Immature natural killer cell (primary cell): Measurements from ENCODE around the gene ZNF281. TPM values are rescaled to one million over a fixed set of nuclear protein-coding genes. Genes with fewer than 3 reads are reported as not detected.
"Not testable (repeated sequence)": the region's sequence is repeated elsewhere in the genome, so short reads cannot be mapped to it uniquely, and the experiment has no call there.

Experiments used
- DNase-seq, 3 donors: peaks; one replicate each; pipeline ENCODE4 v3.0.0; 2022; ENCODE audit warnings: mixed read lengths in 1 of 3
- H3K27ac Mint-ChIP-seq, 6 donors: one replicate each; pipeline ENCODE4 v1.8.0; 2020; ENCODE audit warnings: mixed read lengths in 6 of 6, mild to moderate bottlenecking in 5 of 6, inconsistent platforms in 4 of 6, moderate library complexity in 3 of 6
- H3K27me3 Mint-ChIP-seq, 3 donors: one replicate each; pipeline ENCODE4 v1.8.0; 2020 to 2021; ENCODE audit warnings: low read depth in 3 of 3, mild to moderate bottlenecking in 3 of 3, mixed read lengths in 3 of 3, moderate library complexity in 3 of 3, inconsistent platforms in 1 of 3
- H3K36me3 Mint-ChIP-seq, 3 donors: one replicate each; pipeline ENCODE4 v1.8.0; 2020; ENCODE audit warnings: mixed read lengths in 3 of 3, inconsistent platforms in 2 of 3, mild to moderate bottlenecking in 2 of 3
- H3K4me1 Mint-ChIP-seq, 2 donors: one replicate each; pipeline ENCODE4 v1.8.0; 2020; ENCODE audit warnings: inconsistent platforms in 2 of 2, mild to moderate bottlenecking in 2 of 2, mixed read lengths in 2 of 2, moderate library complexity in 1 of 2
- H3K4me3 Mint-ChIP-seq, 5 donors: one replicate each; pipeline ENCODE4 v1.8.0; 2020; ENCODE audit warnings: mild to moderate bottlenecking in 5 of 5, mixed read lengths in 5 of 5, inconsistent platforms in 3 of 5, moderate library complexity in 3 of 5
- H3K9me3 Mint-ChIP-seq, 6 donors: one replicate each; pipeline ENCODE4 v1.8.0; 2020; ENCODE audit warnings: mild to moderate bottlenecking in 6 of 6, mixed read lengths in 6 of 6, inconsistent platforms in 4 of 6, moderate library complexity in 3 of 6
- polyA plus RNA-seq, 3 donors: library from polyadenylated mRNA; unstranded; fragments of 300-500 nt; fragmentation: Illumina TruSeq; gene quantifications; one replicate each; pipeline ENCODE4 v1.2.3, GENCODE V29; 2021

Gene ZNF281
- polyA plus RNA-seq, 3 donors from 2014 or later = 15.3 to 33.3 (median 27.3) TPM

GRCh38 chr1:200415789-200416593 lies 6.2 kb upstream of the ZNF281 start:
- no peaks in the 10 kb centered on the region for H3K36me3 Mint-ChIP-seq
- H3K4me1 Mint-ChIP-seq = no peaks in the 10 kb centered on the region
- no peaks in the 10 kb centered on the region for H3K9me3 Mint-ChIP-seq
- H3K27ac Mint-ChIP-seq = no peak overlapping the region
- no peak for DNase-seq
- peaks cover 0 to 10% (median 1%) of the 10 kb centered on the region in 3 donors for H3K27me3 Mint-ChIP-seq
- no peak overlapping the region for H3K4me3 Mint-ChIP-seq

GRCh38 chr1:200415227-200415626 lies 5.4 kb upstream of the ZNF281 start:
- no peak for DNase-seq
- Mint-ChIP-seq H3K4me3 (no peak overlapping the region), H3K9me3 (no peaks in the 10 kb centered on the region), H3K27ac (no peak overlapping the region), H3K4me1 (peaks cover 6 to 7% of the 10 kb centered on the region in 2 donors), H3K36me3 (no peaks in the 10 kb centered on the region), H3K27me3 (peaks cover 0 to 13% (median 2%) of the 10 kb centered on the region in 3 donors)

- Mint-ChIP-seq H3K27me3 (peaks cover 4 to 17% (median 7%) of the 10 kb centered on the region in 3 donors), H3K27ac (no peak overlapping the region), H3K9me3 (no peaks in the 10 kb centered on the region), H3K4me3 (no peak overlapping the region), H3K36me3 (peaks cover 0 to 4% (median 0%) of the 10 kb centered on the region in 3 donors), H3K4me1 (peaks cover 11 to 13% of the 10 kb centered on the region in 2 donors)
- no peak for DNase-seq
These were observed 4.8 kb upstream of the ZNF281 start for GRCh38 chr1:200414657-200415056.

GRCh38 chr1:200413766-200414165 lies 3.9 kb upstream of the ZNF281 start:
- peaks cover 4 to 20% (median 7%) of the 10 kb centered on the region in 3 donors for H3K27me3 Mint-ChIP-seq
- DNase-seq, H3K36me3 Mint-ChIP-seq, H3K27ac Mint-ChIP-seq, H3K9me3 Mint-ChIP-seq, H3K4me3 Mint-ChIP-seq: not testable (repeated sequence)
- H3K4me1 Mint-ChIP-seq = peaks cover 16 to 19% of the 10 kb centered on the region in 2 donors

GRCh38 chr1:200411406-200412257 lies 1.8 kb upstream of the ZNF281 start:
- Mint-ChIP-seq H3K27ac (no peak overlapping the region), H3K4me3 (peak overlapping the region in 2 of 5 donors; percentile 31 to 46), H3K36me3 (peaks cover 8 to 12% (median 10%) of the 10 kb centered on the region in 3 donors), H3K9me3 (peaks cover 0 to 2% (median 0%) of the 10 kb centered on the region in 6 donors), H3K27me3 (peaks cover 4 to 20% (median 6%) of the 10 kb centered on the region in 3 donors), H3K4me1 (peaks cover 35 to 40% of the 10 kb centered on the region in 2 donors)
- DNase-seq = no peak

- Mint-ChIP-seq H3K4me1 (peaks cover 45 to 51% of the 10 kb centered on the region in 2 donors), H3K27me3 (peaks cover 4 to 18% (median 6%) of the 10 kb centered on the region in 3 donors)
These were observed 686 bp upstream of the ZNF281 start for GRCh38 chr1:200410566-200410878.

GRCh38 chr1:200409203-200409760 lies 554 bp downstream of the ZNF281 start:
- Mint-ChIP-seq H3K27me3 (peaks cover 4 to 18% (median 6%) of the 10 kb centered on the region in 3 donors), H3K36me3 (peaks cover 13 to 22% (median 19%) of the 10 kb centered on the region in 3 donors), H3K27ac (peak overlapping the region; percentile 86 to 98 (median 96)), H3K4me1 (peaks cover 48 to 61% of the 10 kb centered on the region in 2 donors), H3K9me3 (peaks cover 0 to 2% (median 0%) of the 10 kb centered on the region in 6 donors), H3K4me3 (peak overlapping the region; percentile 96 to 99 (median 99))
- no peak for DNase-seq

More at GRCh38 chr1:200410566-200410878, 686 bp upstream of the ZNF281 start:
- H3K9me3 Mint-ChIP-seq = peaks cover 0 to 2% (median 0%) of the 10 kb centered on the region in 6 donors
- DNase-seq = no peak
- peak overlapping the region in 5 of 6 donors; percentile 86 to 98 (median 94) for H3K27ac Mint-ChIP-seq
- peak overlapping the region; percentile 96 to 99 (median 99) for H3K4me3 Mint-ChIP-seq
- peaks cover 13 to 22% (median 19%) of the 10 kb centered on the region in 3 donors for H3K36me3 Mint-ChIP-seq

GRCh38 chr1:200406161-200406797 lies 3.6 kb downstream of the ZNF281 start:
- H3K27me3 Mint-ChIP-seq = peaks cover 4 to 13% (median 6%) of the 10 kb centered on the region in 3 donors
- no peak overlapping the region for H3K27ac Mint-ChIP-seq
- no peak for DNase-seq
- peaks cover 13 to 22% (median 22%) of the 10 kb centered on the region in 3 donors for H3K36me3 Mint-ChIP-seq
- peaks cover 52 to 83% of the 10 kb centered on the region in 2 donors for H3K4me1 Mint-ChIP-seq
- peak overlapping the region in 1 of 5 donors; percentile 3 for H3K4me3 Mint-ChIP-seq
- H3K9me3 Mint-ChIP-seq = peaks cover 0 to 2% (median 0%) of the 10 kb centered on the region in 6 donors

- DNase-seq = no peak
- Mint-ChIP-seq H3K27me3 (peaks cover 4 to 9% (median 5%) of the 10 kb centered on the region in 3 donors), H3K9me3 (peaks cover 0 to 2% (median 0%) of the 10 kb centered on the region in 6 donors), H3K27ac (no peak overlapping the region), H3K4me1 (peaks cover 47 to 82% of the 10 kb centered on the region in 2 donors), H3K4me3 (no peak overlapping the region), H3K36me3 (peaks cover 13 to 22% (median 22%) of the 10 kb centered on the region in 3 donors)
These were observed 4.6 kb downstream of the ZNF281 start for GRCh38 chr1:200405264-200405663.

GRCh38 chr1:200401708-200402107 lies 8.1 kb downstream of the ZNF281 start:
- Mint-ChIP-seq H3K27me3 (no peaks in the 10 kb centered on the region), H3K4me1 (peaks cover 21 to 61% of the 10 kb centered on the region in 2 donors), H3K27ac (no peak overlapping the region), H3K36me3 (peaks cover 5 to 15% (median 14%) of the 10 kb centered on the region in 3 donors), H3K4me3 (no peak overlapping the region), H3K9me3 (no peaks in the 10 kb centered on the region)
- no peak for DNase-seq

GRCh38 chr1:200401263-200401662 lies 8.6 kb downstream of the ZNF281 start:
- Mint-ChIP-seq H3K27me3 (no peaks in the 10 kb centered on the region), H3K36me3 (peaks cover 2 to 12% (median 9%) of the 10 kb centered on the region in 3 donors), H3K4me3 (no peak overlapping the region), H3K27ac (no peak overlapping the region), H3K4me1 (peaks cover 18 to 57% of the 10 kb centered on the region in 2 donors), H3K9me3 (no peaks in the 10 kb centered on the region)
- no peak for DNase-seq

- Mint-ChIP-seq H3K4me3 (no peak overlapping the region), H3K27ac (peak overlapping the region in 1 of 6 donors; percentile 64), H3K4me1 (peaks cover 11 to 50% of the 10 kb centered on the region in 2 donors), H3K9me3 (no peaks in the 10 kb centered on the region), H3K36me3 (peaks cover 0 to 6% (median 3%) of the 10 kb centered on the region in 3 donors), H3K27me3 (no peaks in the 10 kb centered on the region)
- DNase-seq = no peak
These were observed 9.3 kb downstream of the ZNF281 start for GRCh38 chr1:200400556-200400955.

- no peaks in the 10 kb centered on the region for H3K9me3 Mint-ChIP-seq
- peaks cover 0 to 6% (median 3%) of the 10 kb centered on the region in 3 donors for H3K36me3 Mint-ChIP-seq
- no peak overlapping the region for H3K27ac Mint-ChIP-seq
- H3K4me1 Mint-ChIP-seq = peaks cover 8 to 43% of the 10 kb centered on the region in 2 donors
- no peak overlapping the region for H3K4me3 Mint-ChIP-seq
- no peak for DNase-seq
- no peaks in the 10 kb centered on the region for H3K27me3 Mint-ChIP-seq
These were observed 10.0 kb downstream of the ZNF281 start for GRCh38 chr1:200399860-200400259.
